Cardiac muscle cell (in vitro differentiated cells and primary cell): ENCODE measurements around the gene NFX1. TPM values are rescaled to one million over a fixed set of nuclear protein-coding genes. Genes with fewer than 3 reads are reported as not detected.
A peak's percentile ranks its signal among the peaks of the same experiment; 100 is the strongest.

Experiments used
- DNase-seq, 2 donors: peaks; one replicate each; pipeline versions ENCODE4 v3.0.0 to v3.0.0-alpha.2; 2010 to 2017; ENCODE audit warnings: low read depth in 1 of 2, low spot score in 1 of 2
- H3K27ac ChIP-seq: fragments of 200-600 bp; sonication (generic); 2 replicates; pipeline ENCODE4 v1.5.1; 2016
- H3K27me3 ChIP-seq: fragments of 200-600 bp; sonication (generic); 2 replicates; pipeline ENCODE4 v1.6.0; 2016; ENCODE audit warnings: control low read depth
- H3K36me3 ChIP-seq: fragments of 200-600 bp; sonication (generic); 2 replicates; pipeline ENCODE4 v1.5.1; 2016; ENCODE audit warnings: control low read depth
- H3K4me1 ChIP-seq: fragments of 200-600 bp; sonication (generic); 2 replicates; pipeline ENCODE4 v1.8.1; 2017; ENCODE audit warnings: low read depth, mild to moderate bottlenecking, mixed run types
- H3K4me3 ChIP-seq: fragments of 200-600 bp; sonication (generic); 2 replicates; pipeline ENCODE4 v1.5.1; 2016; ENCODE audit warnings: mild to moderate bottlenecking
- H3K9me3 ChIP-seq: fragments of 200-600 bp; sonication (generic); 2 replicates; pipeline ENCODE4 v1.5.1; 2017; ENCODE audit warnings: low read depth, mild to moderate bottlenecking, control low read depth
- CTCF ChIP-seq: IDR thresholded peaks from 2 replicates; pipeline ENCODE4 v1.5.1; 2012; ENCODE audit warnings: low read depth, mild to moderate bottlenecking, low read length
- polyA plus RNA-seq: library from polyadenylated mRNA; unstranded; fragments of >200 nt; fragmentation: Nextera tagmentation; extraction: Ambion mirVana; gene quantifications from 2 replicates; pipeline ENCODE4 v1.2.1, GENCODE V29; 2016
- total RNA-seq: library from RNA; depleted of rRNA; stranded (reverse); fragments of >200 nt; gene quantifications from 2 replicates; pipeline ENCODE4 v1.2.3, GENCODE V29; 2016

The NFX1 gene
- total and polyA plus RNA-seq, 2 experiments from 2014 or later = 19.3 to 29.9 TPM

DNA sequence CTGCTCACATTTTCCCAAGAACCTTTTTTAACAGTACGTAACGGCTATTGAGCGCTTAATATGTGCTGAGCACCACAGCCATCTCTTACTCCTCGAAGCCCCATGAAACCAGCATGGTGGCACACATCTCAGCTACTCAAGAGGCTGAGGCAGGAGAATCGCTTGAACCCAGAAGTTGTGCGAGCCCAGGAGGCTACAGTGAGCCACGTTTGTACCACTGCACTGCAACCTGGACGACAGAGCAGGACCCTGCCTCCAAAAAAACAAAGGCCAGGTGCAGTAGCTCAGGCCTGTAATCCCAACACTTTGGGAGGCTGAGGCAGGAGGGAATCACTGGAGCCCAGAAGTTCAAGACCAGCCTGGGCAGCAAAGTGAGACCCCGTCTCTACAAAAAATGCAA, 83.9 kb downstream of the NFX1 start:
- Histone ChIP-seq H3K4me1 (peaks cover 3% of the 10 kb centered on the region), H3K27ac (no peak overlapping the region), H3K4me3 (no peak overlapping the region), H3K9me3 (no peaks in the 10 kb centered on the region), H3K36me3 (peaks cover 20% of the 10 kb centered on the region), H3K27me3 (no peaks in the 10 kb centered on the region)
- no peak for TF ChIP-seq CTCF
- DNase-seq = no peak

DNA sequence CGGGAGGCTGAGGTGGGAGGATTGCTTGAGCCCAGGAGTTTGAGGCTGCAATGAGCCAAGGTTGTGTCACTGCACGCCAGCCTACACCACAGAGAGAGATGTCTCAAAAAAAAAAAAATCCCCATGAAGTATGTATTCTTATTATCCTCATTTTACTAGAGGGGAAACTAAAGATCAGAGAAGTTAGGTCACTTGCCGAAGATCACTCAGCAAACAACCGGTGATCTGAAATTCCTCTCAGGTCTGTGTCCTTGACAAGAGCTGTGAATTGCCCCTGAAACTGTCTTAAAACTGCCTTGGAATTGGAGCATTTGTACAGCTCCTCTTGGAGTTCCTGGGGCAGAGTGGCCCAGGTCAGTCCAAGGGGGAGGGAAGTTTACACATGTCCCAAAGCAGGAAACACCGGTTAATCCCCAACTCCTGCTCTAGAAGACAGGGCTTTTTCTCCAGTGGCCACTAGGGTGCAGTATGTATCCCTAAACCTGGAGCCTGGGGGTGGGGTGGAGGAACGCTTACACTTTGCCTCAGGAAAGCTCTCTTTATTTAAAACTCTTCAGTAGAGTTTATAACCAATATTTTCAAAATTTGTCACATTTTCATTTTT, 84.4 kb downstream of the NFX1 start:
- no peak overlapping the region for H3K4me3 ChIP-seq
- peak; percentile 94 for TF ChIP-seq CTCF

GRCh38 chr9:33375238-33375840, 85.0 kb downstream of the NFX1 start:
- H3K27ac ChIP-seq = peak overlapping the region; percentile 75
- no peak overlapping the region for H3K4me3 ChIP-seq
- H3K9me3 ChIP-seq = no peaks in the 10 kb centered on the region
- peaks cover 3% of the 10 kb centered on the region for H3K4me1 ChIP-seq
- DNase-seq = no peak
- H3K36me3 ChIP-seq = peaks cover 8% of the 10 kb centered on the region
- no peaks in the 10 kb centered on the region for H3K27me3 ChIP-seq
- TF ChIP-seq CTCF = no peak

More for the DNA sequence above, 84.4 kb downstream of the NFX1 start:
- H3K36me3 ChIP-seq = peaks cover 14% of the 10 kb centered on the region
- no peaks in the 10 kb centered on the region for H3K27me3 ChIP-seq
- no peaks in the 10 kb centered on the region for H3K9me3 ChIP-seq
- H3K27ac ChIP-seq = peak overlapping the region; percentile 75
- peak; percentile 85 to 89 for DNase-seq
- peaks cover 3% of the 10 kb centered on the region for H3K4me1 ChIP-seq

DNA sequence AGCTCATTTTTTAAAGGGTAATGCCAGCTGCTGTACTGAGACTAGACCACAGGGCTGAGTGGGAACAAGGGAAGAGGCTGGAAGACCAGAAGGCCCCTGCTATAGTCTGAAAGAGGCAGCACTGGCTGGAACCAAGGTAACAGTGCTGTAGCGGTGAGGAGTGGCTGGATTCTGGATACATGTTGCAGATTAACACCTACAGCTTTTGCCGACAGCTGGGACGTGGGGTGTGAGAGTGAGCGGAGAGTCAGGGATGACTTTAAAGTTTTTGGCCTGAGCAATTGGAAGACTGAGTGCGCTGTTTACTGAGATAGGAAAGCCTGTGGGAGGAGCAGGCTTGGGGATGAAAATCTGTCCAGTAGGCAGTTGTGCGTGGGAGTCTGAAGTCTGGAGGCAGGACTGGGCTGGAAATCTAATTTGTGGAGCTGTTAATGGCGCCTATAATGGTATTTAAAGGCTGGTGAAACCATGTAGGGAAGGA, 85.6 kb downstream of the NFX1 start:
- H3K9me3 ChIP-seq = no peaks in the 10 kb centered on the region
- TF ChIP-seq CTCF = no peak
- peaks cover 4% of the 10 kb centered on the region for H3K36me3 ChIP-seq
- peak in 1 of 2 donors; percentile 78 for DNase-seq
- peaks cover 4% of the 10 kb centered on the region for H3K4me1 ChIP-seq
- no peak overlapping the region for H3K4me3 ChIP-seq
- peak overlapping the region; percentile 75 for H3K27ac ChIP-seq
- H3K27me3 ChIP-seq = no peaks in the 10 kb centered on the region

DNA sequence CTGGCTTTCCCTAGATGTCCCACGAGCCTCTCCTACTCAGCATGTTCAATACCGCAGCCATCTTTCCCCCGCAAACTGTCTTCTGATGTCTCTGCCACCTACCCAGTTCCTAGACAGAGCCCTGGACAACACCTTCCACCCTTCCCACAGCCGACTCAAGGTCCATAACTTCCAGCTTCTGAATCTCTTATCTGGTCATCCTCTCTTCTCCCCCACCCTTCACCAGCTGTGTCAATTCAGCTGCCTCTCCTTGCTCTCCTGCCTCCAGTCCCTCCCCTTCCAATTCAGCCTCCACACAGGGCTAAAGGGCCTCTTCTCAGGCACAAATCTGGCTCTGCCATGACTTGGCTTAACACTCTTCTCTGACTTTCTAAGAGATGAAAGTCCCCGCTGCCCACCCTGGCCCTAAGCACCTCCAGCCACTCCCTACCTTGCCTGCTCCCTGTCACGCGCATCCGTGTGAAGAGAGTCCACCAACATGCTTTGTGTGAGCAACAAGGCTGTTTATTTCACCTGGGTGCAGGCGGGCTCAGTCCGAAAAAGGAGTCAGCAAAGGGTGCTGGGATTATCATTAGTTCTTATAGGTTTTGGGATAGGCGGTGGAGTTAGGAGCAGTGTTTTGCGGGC, 86.9 kb downstream of the NFX1 start:
- Histone ChIP-seq H3K4me3 (no peak overlapping the region), H3K27ac (no peak overlapping the region), H3K36me3 (no peaks in the 10 kb centered on the region), H3K27me3 (no peaks in the 10 kb centered on the region), H3K4me1 (peaks cover 9% of the 10 kb centered on the region), H3K9me3 (no peaks in the 10 kb centered on the region)
- no peak for DNase-seq
- no peak for TF ChIP-seq CTCF
